ENCODE data around the gene EHBP1.

EHBP1 gene

GRCh38 chr2:62824388-62824787 is 118.9 kb downstream of the EHBP1 start:
- CTCF ChIA-PET, result no interaction called here
- POLR2A ChIA-PET (ENCODE audit: low non-redundant PET), result no interaction called here
- no peak for DNase-seq (ENCODE audit: low spot score)
- H3K27ac ChIP-seq, result no peak overlapping the region
- TF ChIP-seq CTCF (conservative IDR thresholded peaks at IDR 0.05; ENCODE audit: low read depth), result no peak

GRCh38 chr2:62826141-62826540 is 120.6 kb downstream of the EHBP1 start:
- H3K27ac ChIP-seq, result no peak overlapping the region
- no peak for DNase-seq (ENCODE audit: low spot score)
- ChIA-PET POLR2A (ENCODE audit: low non-redundant PET) (no interaction called here), CTCF (no interaction called here)
- no peak for TF ChIP-seq CTCF (conservative IDR thresholded peaks at IDR 0.05; ENCODE audit: low read depth)

- ChIA-PET CTCF (no interaction called here), POLR2A (ENCODE audit: low non-redundant PET) (no interaction called here)
- no peak overlapping the region for H3K27ac ChIP-seq
- no peak for TF ChIP-seq CTCF (conservative IDR thresholded peaks at IDR 0.05; ENCODE audit: low read depth)
- no peak for DNase-seq (ENCODE audit: low spot score)
Observed at GRCh38 chr2:62826953-62827675, 121.6 kb downstream of the EHBP1 start.

GRCh38 chr2:62831729-62832128 is 126.2 kb downstream of the EHBP1 start:
- POLR2A ChIA-PET (ENCODE audit: low non-redundant PET), result no interaction called here
- CTCF ChIA-PET, result no interaction called here
- H3K27ac ChIP-seq, result no peak overlapping the region
- TF ChIP-seq CTCF (conservative IDR thresholded peaks at IDR 0.05; ENCODE audit: low read depth), result no peak
- DNase-seq (ENCODE audit: low spot score), result no peak

- H3K27ac ChIP-seq, result no peak overlapping the region
- ChIA-PET CTCF (no interaction called here), POLR2A (ENCODE audit: low non-redundant PET) (no interaction called here)
- DNase-seq (ENCODE audit: low spot score), result no peak
- no peak for TF ChIP-seq CTCF (conservative IDR thresholded peaks at IDR 0.05; ENCODE audit: low read depth)
Observed at GRCh38 chr2:62844311-62845090, 139.0 kb downstream of the EHBP1 start.

GRCh38 chr2:62845256-62845655 is 139.7 kb downstream of the EHBP1 start:
- POLR2A ChIA-PET (ENCODE audit: low non-redundant PET), result no interaction called here

More at GRCh38 chr2:62845256-62845655, 139.7 kb downstream of the EHBP1 start:
- DNase-seq (ENCODE audit: low spot score), result no peak
- no peak for TF ChIP-seq CTCF (conservative IDR thresholded peaks at IDR 0.05; ENCODE audit: low read depth)
- no peak overlapping the region for H3K27ac ChIP-seq
- CTCF ChIA-PET, result interaction anchor here (0.6 kb wide), 1 partner anchor 9 kb away, joined by 4 read pairs; no protein-coding TSS in a partner anchor
